Measurements from ENCODE around the gene SNPH. TPM values are rescaled to one million over a fixed set of nuclear protein-coding genes. Genes with fewer than 3 reads are reported as not detected.

The SNPH gene
- total RNA-seq (2022; extraction: Qiagen RNA extraction; ENCODE audit: low read depth) = 2.4 to 5.1 TPM (median 4.4 TPM) in 5 replicates

GRCh38 chr20:1266167-1266973 is at the start of gene SNPH:
Gene SNPH, plus strand, starts transcription at chr20:1266294. Its CDS starts 29,946 bp downstream, at chr20:1296240.

GRCh38 chr20:1225783-1226654 is 40.1 kb upstream of the SNPH start, which contains the start of gene RAD21L1:
Gene RAD21L1, plus strand, starts transcription at chr20:1226044. Its CDS starts 2,410 bp downstream, at chr20:1228454.

GRCh38 chr20:1328680-1329330 is 62.7 kb downstream of the SNPH start, which contains the start of gene SDCBP2:
Gene SDCBP2, minus strand, starts transcription at chr20:1329139. Its CDS starts 8,723 bp downstream, at chr20:1320416.

Other genes starting within 250 kb of the SNPH start
- 198 to 224 TPM (median 215 TPM) in 5 replicates for gene PSMF1, start 147.7 kb upstream of the SNPH start, total RNA-seq (2022; extraction: Qiagen RNA extraction; ENCODE audit: low read depth)
- gene TMEM74B, start 81.3 kb upstream of the SNPH start, total RNA-seq (2022; extraction: Qiagen RNA extraction; ENCODE audit: low read depth) = 2.5 to 5.3 TPM (median 3.4 TPM) in 5 replicates
- not detected in 5 replicates for gene C20orf202, start 62.8 kb upstream of the SNPH start, total RNA-seq (2022; extraction: Qiagen RNA extraction; ENCODE audit: low read depth)
- not detected in 5 replicates for gene RAD21L1, start 40.2 kb upstream of the SNPH start, total RNA-seq (2022; extraction: Qiagen RNA extraction; ENCODE audit: low read depth)
- gene SDCBP2, start 62.8 kb downstream of the SNPH start, total RNA-seq (2022; extraction: Qiagen RNA extraction; ENCODE audit: low read depth) = 0.81 to 1.6 TPM (median 1.4 TPM) in 5 replicates
- gene FKBP1A, start 126.8 kb downstream of the SNPH start, total RNA-seq (2022; extraction: Qiagen RNA extraction; ENCODE audit: low read depth) = 408 to 573 TPM (median 515 TPM) in 5 replicates
- gene NSFL1C, start 200.6 kb downstream of the SNPH start, total RNA-seq (2022; extraction: Qiagen RNA extraction; ENCODE audit: low read depth) = 111 to 129 TPM (median 114 TPM) in 5 replicates
- 0.05 TPM in 1 of 5 replicates, not detected in the others for gene SIRPB2, start 225.1 kb downstream of the SNPH start, total RNA-seq (2022; extraction: Qiagen RNA extraction; ENCODE audit: low read depth)

Data from A549 treated with ZK216348 at 1 μM for 4 hours (cell line).